NCI-H2029 treated with DMSO at 0.1 percent for 48 hours (cell line): ENCODE measurements around the gene PDE4A.
"Not testable (repeated sequence)": the region's sequence is repeated elsewhere in the genome, so short reads cannot be mapped to it uniquely, and the experiment has no call there.

ENCODE experiments used
- DNase-seq: peaks from one replicate; lab custom pipeline; 2025; lab: John Stamatoyannopoulos, UW

Gene PDE4A

DNA sequence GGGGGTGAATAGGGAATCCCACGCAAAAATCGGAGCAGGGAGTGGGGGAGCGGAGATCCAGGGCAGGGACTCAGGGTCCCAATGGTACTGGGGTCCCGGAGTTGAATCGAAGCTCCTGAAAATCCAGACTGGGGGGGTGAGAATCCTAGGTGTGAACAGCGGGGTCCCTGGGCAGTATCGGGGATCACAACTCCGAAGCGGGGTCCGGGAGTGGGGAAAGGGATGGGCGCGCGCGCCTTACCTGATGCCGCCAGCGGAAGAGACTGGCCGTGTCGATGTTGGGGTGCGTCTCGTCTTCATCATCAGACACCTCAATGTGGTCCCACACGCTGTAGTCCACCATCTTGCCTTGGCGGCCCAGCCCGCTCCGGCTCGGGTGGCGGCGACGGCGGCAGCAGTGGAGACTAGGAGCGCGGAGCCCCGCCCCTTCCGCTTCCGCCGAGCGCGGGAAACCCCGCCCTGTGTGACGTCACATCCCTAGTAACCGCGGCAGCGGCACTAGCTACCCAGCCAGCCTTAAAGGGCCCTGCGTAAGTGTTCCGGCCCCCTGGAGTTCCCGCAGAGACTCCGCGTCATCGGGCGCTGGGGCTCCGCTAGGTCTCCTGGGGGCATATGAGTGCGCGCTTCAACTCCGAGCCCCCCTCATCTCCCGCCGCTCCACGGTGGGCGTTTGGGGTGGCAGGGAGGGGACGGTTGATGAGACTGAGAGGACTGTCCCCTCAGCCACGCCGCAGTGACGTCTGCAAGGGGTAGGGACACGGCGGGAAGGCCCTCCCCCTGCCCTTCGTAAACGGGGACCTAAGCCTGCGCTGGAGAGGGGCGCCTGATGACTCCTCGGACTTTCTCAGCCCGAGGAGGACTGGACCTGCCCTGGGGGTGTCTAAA, 17.0 kb upstream of the PDE4A start, which contains the start of gene CDC37:
Gene CDC37, minus strand, starts transcription at position 406 of the 885 bp plus-strand sequence. Its CDS starts 63 bp downstream, at position 343.
- DNase-seq = peak; percentile 84

DNA sequence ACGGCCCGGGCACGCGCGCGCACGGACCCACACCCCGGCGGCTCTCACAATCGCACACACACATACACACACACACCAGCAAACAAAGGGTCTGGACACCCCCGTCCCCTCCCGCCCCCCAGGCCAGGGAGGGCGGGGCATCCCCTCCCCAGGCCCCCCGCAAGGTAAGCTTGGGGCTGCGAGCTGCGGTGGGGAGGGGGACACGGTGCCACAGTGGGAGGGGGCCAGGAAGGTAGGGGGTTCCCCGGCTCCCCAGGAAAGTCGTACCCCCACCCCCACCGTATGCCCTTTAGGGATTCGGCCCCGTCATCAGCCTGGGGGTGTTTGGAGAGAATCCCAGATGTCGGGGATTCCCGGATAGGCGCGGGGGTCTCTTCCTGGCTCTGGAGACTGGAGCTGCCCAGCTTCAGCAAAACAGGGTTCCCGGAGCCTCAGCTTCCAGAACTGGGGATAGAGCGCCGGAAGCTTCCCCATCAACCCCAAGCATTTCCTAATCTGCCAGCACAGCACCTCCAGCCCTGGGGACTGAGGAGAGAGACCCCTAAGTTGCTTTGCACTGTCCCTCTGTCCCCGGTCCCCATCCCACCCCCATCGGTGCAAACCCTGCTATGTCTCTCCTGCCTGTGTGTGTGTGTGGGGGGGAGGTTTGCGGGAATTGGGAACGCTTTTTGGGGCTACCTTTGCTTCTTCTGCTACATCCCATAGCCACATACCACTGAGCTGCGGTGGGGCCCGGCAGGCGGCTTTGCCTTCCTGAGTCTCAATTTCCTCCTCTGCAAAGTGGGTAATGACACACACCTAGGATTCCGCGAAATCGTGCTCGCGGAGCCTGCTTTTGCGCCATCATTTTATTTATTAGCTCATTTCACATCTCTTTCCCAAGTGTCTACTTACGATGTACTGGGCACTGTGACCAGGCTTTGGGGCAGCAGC, 15.2 kb upstream of the PDE4A start:
- no peak for DNase-seq

DNA sequence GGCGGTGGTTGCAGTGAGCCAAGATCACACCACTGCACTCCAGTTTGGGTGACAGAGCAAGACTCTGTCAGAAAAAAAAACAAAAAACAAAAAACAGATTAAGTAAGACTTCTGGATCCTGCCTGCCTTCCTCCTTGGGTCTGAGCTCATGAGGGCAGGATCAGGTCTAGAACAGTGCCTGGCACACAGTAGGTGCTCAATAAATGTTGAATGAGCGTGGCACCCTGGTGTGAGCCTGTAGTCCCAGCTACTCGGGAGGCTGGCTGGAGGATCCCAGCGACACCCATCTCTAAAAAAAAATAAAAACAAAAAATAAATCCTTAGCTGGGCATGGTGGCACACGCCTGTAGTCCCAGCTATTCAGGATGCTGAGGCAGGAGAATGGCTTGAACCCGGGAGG, 14.1 kb upstream of the PDE4A start:
- no peak for DNase-seq

DNA sequence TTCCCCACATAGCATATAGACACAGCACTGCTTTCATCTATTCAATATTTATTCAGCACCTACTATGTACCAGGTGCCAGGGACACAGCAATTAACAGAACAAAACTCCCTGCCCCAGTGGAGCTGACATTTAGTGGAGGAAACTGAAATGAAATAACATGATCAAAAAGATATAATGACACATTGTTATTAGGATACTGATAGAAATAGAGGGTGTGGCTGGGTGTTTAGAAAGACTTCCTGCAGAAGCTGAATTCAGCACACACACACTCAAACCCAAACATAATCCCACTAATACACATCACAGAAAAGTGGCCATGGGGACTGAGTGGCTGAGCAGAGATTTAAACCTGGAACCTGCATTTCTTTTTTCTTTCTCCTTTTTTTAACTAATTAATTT, 13.2 kb upstream of the PDE4A start:
- DNase-seq = no peak

DNA sequence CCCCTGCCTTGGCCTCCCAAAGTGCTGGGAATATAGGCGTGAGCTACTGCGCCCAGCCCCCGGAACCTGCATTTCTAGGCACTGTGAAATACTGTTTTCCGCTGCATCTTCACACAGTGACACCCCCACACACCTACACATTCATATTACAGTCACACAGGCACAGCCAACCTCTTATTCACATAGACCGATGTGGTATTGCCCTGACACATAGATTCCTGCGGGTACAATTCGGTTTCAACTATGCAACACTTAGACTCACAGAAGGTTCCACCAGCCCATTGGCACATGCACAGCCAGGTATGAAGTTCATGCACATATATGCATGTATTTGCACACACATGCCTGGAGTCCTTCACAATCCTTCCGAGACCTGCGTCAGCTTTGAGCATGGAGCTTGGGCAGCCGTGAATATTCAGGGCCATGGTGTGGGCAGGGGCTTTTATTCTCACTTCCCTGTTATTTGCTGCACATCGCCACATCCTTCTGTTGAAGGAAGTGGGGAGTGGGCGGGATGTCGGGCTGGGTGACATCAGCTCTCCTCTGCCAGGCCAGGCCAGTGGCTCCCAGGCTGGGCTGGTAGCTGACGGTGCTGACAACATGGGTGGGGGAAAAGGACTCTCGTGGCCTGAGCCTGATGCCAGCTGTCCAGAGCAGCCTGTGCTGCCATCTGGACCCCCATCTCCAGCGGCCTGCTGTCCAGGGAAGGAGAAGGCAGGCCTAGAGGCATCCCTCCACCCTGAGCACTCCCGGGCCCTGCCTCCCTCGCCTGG, 11.6 kb upstream of the PDE4A start:
- DNase-seq = no peak

DNA sequence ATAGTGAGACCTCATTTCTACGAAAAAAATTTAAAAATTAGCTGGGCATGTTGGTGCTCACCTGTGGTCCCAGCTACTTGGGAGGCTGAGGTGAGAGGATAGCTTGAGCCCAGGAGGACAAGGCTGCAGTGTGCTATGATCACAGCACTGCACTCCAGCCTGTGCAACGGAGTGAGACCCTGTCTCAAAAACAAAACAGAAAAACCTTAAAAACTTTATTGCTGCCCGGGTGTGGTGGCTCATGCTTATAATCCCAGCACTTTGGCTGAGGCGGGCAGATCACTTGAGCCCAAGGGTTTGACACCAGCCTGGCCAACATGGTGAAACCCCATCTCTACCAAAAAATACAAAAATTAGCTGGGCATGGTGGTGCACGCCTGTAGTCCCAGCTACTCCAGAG, 9.1 kb upstream of the PDE4A start:
- DNase-seq = not testable (repeated sequence)

DNA sequence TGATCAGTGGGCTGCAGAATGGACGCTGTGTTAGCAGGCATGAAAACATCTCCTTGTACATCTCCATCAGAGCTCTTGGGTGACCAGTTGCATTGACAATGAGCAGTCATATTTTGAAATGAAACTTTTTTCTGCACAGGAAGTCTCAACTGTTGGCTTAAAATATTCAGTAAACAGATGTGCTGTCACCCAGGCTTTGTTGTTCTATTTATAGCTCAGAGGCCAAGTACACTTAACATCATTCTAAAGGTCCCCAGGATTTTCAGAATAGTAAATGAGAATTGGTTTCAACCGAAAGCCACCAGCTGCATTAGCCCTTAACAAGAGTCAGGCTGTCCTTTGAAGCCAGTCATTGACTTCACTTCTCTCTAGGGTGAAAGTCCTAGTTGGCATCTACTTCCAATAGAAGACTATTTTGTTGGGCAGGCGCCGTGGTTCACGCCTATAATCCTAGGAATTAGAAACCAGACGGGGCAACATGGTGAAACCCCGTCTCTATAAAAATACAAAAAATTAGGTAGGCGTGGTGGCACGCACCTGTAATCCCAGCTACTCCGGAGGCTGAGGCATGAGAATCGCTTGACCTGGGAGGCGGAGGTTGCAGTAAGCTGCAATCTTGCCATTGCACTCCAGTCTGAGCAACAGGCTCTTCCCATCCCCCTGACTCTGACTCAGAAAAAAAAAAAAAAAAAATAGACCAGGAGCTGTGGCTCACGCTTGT, 7.9 kb upstream of the PDE4A start:
- no peak for DNase-seq

DNA sequence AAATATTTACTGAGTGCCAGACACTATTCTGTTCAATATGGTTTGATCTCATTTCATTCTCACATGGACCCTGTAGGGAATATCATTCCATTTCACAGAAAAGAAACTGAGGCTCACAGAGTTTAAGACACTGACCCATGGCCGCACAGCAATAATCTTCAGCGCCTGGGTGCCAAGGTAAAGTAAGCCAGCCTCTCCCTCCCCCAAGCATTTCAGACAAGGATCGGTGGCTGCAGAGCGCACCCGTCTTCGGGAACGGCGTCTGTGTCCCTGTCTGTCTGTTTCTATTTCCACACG, 4.3 kb upstream of the PDE4A start:
- no peak for DNase-seq

DNA sequence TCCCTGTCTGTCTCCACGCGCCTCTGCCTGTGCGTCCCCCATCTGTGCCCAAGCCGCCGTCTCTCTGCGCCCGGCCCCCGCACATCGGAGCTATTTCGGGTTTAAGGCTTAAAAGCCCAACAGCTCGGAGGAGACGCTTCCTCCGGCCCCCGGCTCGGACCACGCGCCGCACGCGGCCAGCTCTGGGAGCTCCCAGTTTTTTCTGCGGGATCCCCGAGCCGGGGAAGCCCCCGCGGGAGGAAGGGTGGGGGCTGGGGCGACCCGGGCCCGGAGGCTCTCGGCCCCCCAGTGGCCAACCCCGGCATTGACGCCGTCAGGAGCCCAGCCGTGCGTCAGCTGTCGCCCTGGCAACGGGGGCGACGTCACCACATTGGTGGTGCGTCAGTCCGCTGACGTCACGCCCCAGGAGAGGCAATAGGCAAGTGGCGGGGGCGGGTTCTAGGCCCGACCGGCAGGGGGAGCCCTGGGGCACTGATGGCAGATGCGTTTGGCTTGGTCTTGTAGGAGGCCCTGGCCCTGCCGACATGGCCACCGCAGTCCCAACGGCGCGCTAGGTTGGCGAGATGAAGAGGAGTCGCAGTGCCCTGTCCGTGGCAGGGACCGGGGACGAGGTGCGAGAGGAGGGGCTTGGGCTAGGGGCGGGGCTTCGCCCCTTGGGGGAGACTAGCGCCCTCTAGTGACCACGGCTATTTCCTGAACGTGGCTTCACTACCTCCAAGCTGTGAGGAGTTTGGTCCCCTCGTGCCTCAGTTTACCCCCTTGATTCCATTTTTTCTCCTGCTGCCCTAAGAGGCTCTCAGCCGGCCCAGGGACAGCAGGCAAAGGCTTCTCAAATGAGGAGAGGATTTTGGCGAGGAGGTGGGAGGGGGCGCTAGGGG, 3.7 kb upstream of the PDE4A start:
- DNase-seq = peak; percentile 92

DNA sequence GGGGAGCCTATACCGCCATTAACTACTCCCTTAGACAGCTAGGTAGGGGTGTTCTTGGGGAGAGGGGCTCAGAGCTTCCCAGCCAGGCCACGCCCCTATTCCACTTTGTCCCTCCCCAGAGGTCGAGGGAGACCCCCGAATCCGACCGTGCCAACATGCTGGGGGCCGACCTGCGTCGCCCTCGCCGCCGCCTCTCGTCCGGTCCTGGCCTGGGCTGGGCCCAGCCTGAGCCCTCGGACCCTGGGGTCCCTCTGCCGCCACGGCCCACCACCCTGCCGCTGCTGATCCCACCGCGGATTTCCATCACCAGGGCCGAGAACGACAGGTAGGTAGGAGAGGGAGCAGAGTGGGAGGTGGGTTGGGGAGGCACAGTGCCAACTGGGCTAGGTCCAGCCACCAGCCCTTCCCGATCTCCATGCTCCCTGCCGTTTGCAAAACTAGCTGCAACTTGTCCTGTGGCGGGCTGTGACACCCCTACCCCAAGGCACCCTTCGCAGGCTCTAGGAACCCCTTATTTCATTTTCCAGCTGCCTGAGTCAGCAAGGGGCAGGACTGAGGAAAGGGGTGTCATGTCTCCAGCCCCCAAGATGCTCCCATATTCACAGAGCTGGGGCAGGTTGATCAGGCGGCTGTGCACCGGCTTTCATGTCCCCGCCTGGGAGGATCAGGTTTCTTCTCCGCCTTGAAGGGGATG, 2.6 kb upstream of the PDE4A start:
- no peak for DNase-seq

DNA sequence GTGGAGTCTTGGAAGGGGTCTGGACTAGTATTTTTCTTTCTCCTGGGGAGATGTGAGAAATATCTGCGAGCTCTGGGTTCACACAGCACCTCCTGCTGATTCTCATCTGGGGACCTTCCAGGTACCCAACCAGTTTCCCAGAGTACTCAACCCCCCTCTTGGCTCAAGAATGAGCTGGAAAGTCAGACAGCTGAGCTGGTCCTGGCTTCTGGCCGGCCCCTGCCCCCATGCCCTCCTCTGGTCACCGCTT, 2.2 kb upstream of the PDE4A start:
- DNase-seq = no peak

DNA sequence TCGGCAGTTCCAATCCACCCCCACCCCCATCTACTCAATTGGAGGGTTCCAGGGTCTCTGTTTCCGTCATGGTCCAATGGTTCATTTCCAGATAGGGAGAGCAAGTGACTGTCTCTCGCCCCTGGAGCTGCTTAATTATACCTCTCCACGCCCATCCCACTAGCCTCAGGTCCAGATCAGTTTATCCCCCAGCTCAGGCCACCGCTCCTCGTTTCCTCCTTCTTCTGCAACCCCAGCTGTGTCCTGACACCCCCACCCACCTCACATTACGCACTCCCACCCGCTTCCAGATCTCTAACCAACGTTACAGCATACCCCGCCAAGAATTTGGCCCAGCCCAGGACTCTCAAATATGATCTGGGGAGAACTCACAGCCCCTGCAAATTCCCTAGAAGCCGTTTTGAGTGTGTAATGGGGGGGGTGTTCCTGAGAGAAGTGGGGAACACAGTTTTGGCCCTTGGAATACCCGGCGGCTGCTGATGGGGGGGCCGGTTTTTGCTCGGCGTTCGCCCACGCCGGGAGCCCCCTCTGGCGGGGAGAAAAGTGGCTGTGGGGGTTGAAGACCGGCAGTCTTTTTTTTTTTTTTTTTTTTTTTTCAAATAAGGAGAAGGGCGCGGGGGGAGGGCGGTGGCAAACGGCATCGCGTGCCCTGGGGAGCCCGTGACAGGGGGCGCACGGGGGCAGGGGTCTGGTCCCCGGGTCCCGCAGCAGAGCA, 1.7 kb upstream of the PDE4A start:
- DNase-seq = no peak

DNA sequence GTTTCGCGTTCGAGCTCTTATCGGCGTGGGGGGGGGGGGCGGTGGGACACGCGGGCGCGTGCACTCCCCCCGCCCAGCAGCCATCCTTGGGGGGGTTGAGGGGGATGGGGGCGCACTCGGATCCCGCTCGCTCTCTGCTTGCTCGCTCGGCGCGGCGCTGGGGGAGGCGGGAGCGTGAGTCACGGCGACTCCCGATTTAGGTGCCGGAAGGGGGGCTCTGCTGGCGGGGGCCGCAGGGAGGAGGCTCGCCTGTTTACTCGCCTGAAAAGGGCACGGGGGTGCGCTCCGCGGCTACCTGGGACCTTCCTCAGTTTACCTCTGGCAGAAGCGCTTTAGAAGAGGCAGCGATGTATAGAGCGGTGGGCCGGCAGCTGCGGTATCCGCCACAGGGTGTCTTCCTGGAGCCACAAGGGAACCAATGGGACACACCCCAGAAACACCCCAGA, 1.1 kb upstream of the PDE4A start:
- no peak for DNase-seq

DNA sequence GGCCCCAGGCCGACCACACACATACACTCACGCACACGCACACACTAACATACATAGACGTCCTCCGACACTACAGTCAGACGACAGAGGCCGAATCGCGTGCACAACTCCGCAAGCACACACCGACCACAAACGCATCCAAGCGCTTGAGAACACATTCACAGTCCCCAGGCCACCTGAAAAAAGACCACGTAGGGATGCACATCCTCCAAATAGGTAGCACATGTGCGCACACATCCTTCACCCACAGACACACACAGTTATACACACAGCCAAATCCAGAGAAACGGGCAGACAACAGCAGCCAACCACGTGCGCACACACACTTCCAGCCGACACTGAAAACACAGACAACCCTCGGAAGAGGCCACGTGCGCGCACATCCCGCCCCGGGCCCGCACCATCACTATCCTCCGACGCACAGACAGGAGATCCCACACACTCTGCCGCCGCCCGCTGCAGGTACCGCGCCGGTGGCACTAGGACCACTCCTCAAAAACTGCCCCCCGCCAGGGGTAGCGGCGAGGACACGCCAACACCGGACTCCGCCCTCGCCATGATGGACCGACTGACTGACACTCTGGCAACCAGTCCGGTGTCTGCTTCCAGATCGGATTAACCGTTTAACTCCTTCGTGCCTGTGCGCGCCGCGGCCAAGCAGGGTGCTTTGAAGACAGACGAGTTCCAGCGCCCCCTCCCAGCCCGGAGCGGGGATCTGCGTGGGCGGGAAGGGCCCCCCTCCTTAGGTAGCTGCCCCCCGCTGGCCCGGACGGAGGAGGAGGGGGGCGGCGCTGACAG, 493 bp upstream of the PDE4A start:
- DNase-seq = no peak

DNA sequence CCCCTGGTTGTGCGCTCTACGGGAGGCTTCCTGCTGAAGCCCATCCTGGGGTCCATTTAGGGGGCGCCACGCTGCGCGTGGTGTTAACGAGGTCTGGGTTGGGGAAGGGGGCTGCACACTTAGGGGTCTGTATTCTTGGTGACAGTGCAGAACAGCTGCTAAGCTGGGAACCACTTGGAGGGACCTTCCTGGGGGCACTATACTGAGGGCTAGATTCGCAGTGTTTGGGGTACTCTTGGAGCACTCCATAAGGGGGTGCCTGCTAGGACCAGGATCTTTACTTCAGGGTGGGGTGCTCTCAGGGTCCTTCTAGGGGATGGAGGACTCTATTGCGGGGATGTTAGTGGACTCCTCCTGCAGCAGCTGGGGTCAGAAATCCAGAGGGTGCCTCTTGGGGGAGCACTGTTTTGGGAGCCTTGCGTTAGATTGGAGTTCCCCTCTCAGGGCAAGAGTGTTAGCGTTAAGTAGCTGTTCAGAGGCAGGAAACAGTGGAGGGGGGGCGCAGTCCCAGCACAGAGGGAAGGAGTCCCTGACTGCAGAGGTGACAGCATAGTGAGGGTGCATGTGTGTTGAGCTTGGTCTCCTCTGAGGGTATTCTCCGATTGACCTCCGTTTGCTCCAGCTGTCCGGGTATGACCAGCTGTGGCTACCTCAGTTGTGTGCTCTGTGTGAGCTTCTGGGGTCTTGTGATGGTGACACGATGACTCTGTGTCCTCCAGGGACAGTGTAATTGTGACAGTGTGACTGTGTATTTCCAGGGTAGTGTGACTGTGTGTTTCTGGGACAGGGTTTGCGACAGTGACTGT, 1.1 kb downstream of the PDE4A start:
- no peak for DNase-seq

DNA sequence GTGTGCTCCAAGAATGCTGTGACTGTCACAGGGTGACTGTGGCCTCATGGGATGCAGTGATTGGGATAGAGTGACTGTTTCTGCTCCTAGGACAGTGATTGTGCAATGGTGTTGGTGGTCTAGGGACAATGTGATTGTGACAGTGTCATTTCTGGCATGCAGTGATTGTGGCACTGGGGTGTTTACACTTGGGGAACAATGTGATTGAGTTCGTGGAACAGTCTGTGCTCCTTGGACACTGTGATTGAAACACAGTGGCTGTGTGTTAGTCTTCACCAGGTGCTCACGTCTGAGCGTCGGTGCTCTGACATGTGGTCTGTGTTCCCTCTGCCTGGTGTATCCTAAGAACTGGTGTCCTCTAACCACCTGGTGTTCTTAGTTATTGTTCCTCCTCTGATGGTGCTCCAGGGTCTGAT, 1.7 kb downstream of the PDE4A start:
- DNase-seq = no peak

DNA sequence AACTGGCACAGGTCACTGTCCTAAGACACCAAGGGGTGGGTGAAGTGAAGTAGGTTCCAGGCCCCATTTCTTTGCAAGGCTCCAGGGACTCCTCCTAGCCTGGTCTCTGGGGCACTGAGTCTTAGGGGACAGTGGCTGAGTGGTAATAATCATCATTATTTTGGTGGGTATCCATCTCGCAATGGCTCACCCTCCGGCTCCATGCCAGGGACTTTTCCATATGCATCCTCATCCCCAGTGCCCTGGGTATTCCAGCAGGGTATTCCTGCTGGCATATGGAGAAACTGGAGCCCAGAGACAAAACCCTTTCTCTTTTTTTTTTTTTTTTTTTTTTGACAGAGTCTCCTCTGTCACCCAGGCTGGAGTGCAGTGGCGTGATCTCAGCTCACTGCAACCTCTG, 2.5 kb downstream of the PDE4A start:
- DNase-seq = no peak
